Measurements from ENCODE around the gene LRRC4.

Gene LRRC4

GRCh38 chr7:128034825-128035224 is 3.6 kb upstream of the LRRC4 start:
- TF ChIP-seq, protein P1, sequence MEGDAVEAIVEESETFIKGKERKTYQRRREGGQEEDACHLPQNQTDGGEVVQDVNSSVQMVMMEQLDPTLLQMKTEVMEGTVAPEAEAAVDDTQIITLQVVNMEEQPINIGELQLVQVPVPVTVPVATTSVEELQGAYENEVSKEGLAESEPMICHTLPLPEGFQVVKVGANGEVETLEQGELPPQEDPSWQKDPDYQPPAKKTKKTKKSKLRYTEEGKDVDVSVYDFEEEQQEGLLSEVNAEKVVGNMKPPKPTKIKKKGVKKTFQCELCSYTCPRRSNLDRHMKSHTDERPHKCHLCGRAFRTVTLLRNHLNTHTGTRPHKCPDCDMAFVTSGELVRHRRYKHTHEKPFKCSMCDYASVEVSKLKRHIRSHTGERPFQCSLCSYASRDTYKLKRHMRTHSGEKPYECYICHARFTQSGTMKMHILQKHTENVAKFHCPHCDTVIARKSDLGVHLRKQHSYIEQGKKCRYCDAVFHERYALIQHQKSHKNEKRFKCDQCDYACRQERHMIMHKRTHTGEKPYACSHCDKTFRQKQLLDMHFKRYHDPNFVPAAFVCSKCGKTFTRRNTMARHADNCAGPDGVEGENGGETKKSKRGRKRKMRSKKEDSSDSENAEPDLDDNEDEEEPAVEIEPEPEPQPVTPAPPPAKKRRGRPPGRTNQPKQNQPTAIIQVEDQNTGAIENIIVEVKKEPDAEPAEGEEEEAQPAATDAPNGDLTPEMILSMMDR (IDR thresholded peaks at IDR 0.05), result no peak
- no peak for DNase-seq
- Mint-ChIP-seq H3K4me1 (peaks cover 31% of the 10 kb centered on the region), H3K27ac (no peak overlapping the region), H3K4me3 (no peak overlapping the region), H3K27me3 (ENCODE audit: low read depth, poor library complexity) (peaks cover 21% of the 10 kb centered on the region), H3K9me3 (no peaks in the 10 kb centered on the region), H3K36me3 (ENCODE audit: low read depth) (no peaks in the 10 kb centered on the region)

DNA sequence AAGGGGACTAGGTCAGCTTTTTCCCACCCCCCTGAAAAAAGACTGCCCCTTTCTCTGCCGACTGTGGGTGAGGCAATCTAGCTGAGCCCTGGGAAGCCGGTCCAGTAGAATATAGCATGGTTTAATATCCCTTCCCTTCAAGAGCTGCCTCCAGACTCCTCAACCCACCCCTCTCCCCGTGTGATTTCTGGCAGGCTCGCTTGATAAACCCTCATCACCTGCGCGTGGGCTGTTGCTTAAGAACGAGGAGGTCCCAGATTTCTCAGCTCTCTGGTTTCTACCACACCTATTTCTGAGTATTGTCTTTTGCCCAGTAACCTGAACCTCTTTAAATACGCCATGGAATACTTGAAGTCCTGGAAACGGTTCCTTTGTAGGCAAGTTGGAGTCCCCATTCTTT is 2.0 kb upstream of the LRRC4 start:
- DNase-seq, result no peak
- H3K36me3 Mint-ChIP-seq (ENCODE audit: low read depth), result peaks cover 13% of the 10 kb centered on the region
- peaks cover 28% of the 10 kb centered on the region for H3K27me3 Mint-ChIP-seq (ENCODE audit: low read depth, poor library complexity)
- TF ChIP-seq, protein P1 (IDR thresholded peaks at IDR 0.05), result no peak
- no peak overlapping the region for H3K27ac Mint-ChIP-seq
- no peaks in the 10 kb centered on the region for H3K9me3 Mint-ChIP-seq
- peaks cover 31% of the 10 kb centered on the region for H3K4me1 Mint-ChIP-seq
- H3K4me3 Mint-ChIP-seq, result peak overlapping the region; percentile 81

- no peaks in the 10 kb centered on the region for H3K9me3 Mint-ChIP-seq
- peaks cover 13% of the 10 kb centered on the region for H3K36me3 Mint-ChIP-seq (ENCODE audit: low read depth)
- peaks cover 37% of the 10 kb centered on the region for H3K4me1 Mint-ChIP-seq
- H3K4me3 Mint-ChIP-seq, result peak overlapping the region; percentile 81
- TF ChIP-seq, protein P1 (IDR thresholded peaks at IDR 0.05), result no peak
- DNase-seq, result no peak
- H3K27ac Mint-ChIP-seq, result no peak overlapping the region
- peaks cover 28% of the 10 kb centered on the region for H3K27me3 Mint-ChIP-seq (ENCODE audit: low read depth, poor library complexity)
Measured at GRCh38 chr7:128032605-128033235, 1.5 kb upstream of the LRRC4 start.

GRCh38 chr7:128031901-128032604 is 816 bp upstream of the LRRC4 start:
- peaks cover 28% of the 10 kb centered on the region for H3K27me3 Mint-ChIP-seq (ENCODE audit: low read depth, poor library complexity)
- DNase-seq, result peak; percentile 70

GRCh38 chr7:128030263-128030653 is 979 bp downstream of the LRRC4 start:
- H3K27ac Mint-ChIP-seq, result no peak overlapping the region
- peak overlapping the region; percentile 79 for H3K4me3 Mint-ChIP-seq
- H3K36me3 Mint-ChIP-seq (ENCODE audit: low read depth), result peaks cover 13% of the 10 kb centered on the region
- no peaks in the 10 kb centered on the region for H3K9me3 Mint-ChIP-seq
- TF ChIP-seq, protein P1 (IDR thresholded peaks at IDR 0.05), result no peak
- H3K27me3 Mint-ChIP-seq (ENCODE audit: low read depth, poor library complexity), result peaks cover 28% of the 10 kb centered on the region
- H3K4me1 Mint-ChIP-seq, result peaks cover 51% of the 10 kb centered on the region
- no peak for DNase-seq

More at GRCh38 chr7:128031901-128032604, 816 bp upstream of the LRRC4 start:
- peaks cover 13% of the 10 kb centered on the region for H3K36me3 Mint-ChIP-seq (ENCODE audit: low read depth)
- peaks cover 43% of the 10 kb centered on the region for H3K4me1 Mint-ChIP-seq
- TF ChIP-seq, protein P1 (IDR thresholded peaks at IDR 0.05), result peak; percentile 8
- H3K9me3 Mint-ChIP-seq, result no peaks in the 10 kb centered on the region
- H3K27ac Mint-ChIP-seq, result no peak overlapping the region
- peak overlapping the region; percentile 89 for H3K4me3 Mint-ChIP-seq
